OCI-LY7 (cell line): Measurements from ENCODE around the gene TAGLN2. TPM values are rescaled to one million over a fixed set of nuclear protein-coding genes. Genes with fewer than 3 reads are reported as not detected.
A peak's percentile ranks its signal among the peaks of the same experiment; 100 is the strongest.

ENCODE experiments used
- BruUV-seq: library from RNA; stranded (reverse); fragments of 400-500 nt; replicated peaks from 2 replicates; lab custom pipeline; 2021; lab: Mats Ljungman, UMichigan
- CTCF ChIA-PET: fragments of 300-600 bp; sonication (Branson Sonifier 250); formaldehyde crosslinking; loops from one replicate; lab custom pipeline; 2022; ENCODE audit warnings: antibody characterized with exemption; ENCODE audit not compliant: unreplicated experiment; lab: Charles Lee
- POLR2A ChIA-PET: fragments of 300-600 bp; sonication (Branson Sonifier 250); formaldehyde crosslinking; loops from one replicate; lab custom pipeline; 2022; ENCODE audit warnings: antibody characterized with exemption; lab: Charles Lee
- DNase-seq: peaks from one replicate; pipeline ENCODE4 v3.0.0-alpha.2; 2015; ENCODE audit warnings: low spot score
- H2AFZ ChIP-seq: fragments of 200-600 bp; sonication (generic), shearing (Covaris generic); 2 replicates; pipeline ENCODE4 v1.6.1; 2014; ENCODE audit warnings: mild to moderate bottlenecking, antibody characterized with exemption, low read length, moderate library complexity
- H3K27ac ChIP-seq: fragments of 200-600 bp; sonication (generic); 2 replicates; pipeline ENCODE4 v1.5.1; 2014; ENCODE audit warnings: mixed run types, low read depth, mild to moderate bottlenecking, moderate library complexity, low read length, inconsistent platforms; ENCODE audit not compliant: poor library complexity, severe bottlenecking
- H3K36me3 ChIP-seq: fragments of 200-600 bp; sonication (generic); 2 replicates; pipeline ENCODE4 v1.6.1; 2014; ENCODE audit warnings: mild to moderate bottlenecking, antibody characterized with exemption, low read length, moderate library complexity, mixed read lengths; ENCODE audit not compliant: insufficient read depth
- H3K4me1 ChIP-seq: fragments of 200-600 bp; sonication (generic); 2 replicates; pipeline ENCODE4 v1.5.1; 2014; ENCODE audit warnings: mild to moderate bottlenecking, low read length; ENCODE audit not compliant: insufficient read depth, poor library complexity, severe bottlenecking
- H3K4me2 ChIP-seq: fragments of 200-600 bp; sonication (generic); 2 replicates; pipeline ENCODE4 v1.6.1; 2014; ENCODE audit warnings: mild to moderate bottlenecking, low read length
- H3K4me3 ChIP-seq: fragments of 200-600 bp; sonication (generic); 2 replicates; pipeline ENCODE4 v1.5.1; 2014; ENCODE audit warnings: mild to moderate bottlenecking, low read depth, low read length; ENCODE audit not compliant: poor library complexity, severe bottlenecking
- H3K79me2 ChIP-seq: fragments of 200-600 bp; sonication (generic); 2 replicates; pipeline ENCODE4 v1.6.1; 2016; ENCODE audit warnings: low read depth, mild to moderate bottlenecking, low read length, moderate library complexity, mixed read lengths; ENCODE audit not compliant: insufficient read depth
- H3K9me2 ChIP-seq: fragments of 200-600 bp; sonication (generic); 2 replicates; pipeline ENCODE4 v1.6.1; 2016; ENCODE audit warnings: mild to moderate bottlenecking, low read length, mixed read lengths; ENCODE audit not compliant: insufficient read depth
- H3K9me3 ChIP-seq: fragments of 200-600 bp; sonication (generic); 2 replicates; pipeline ENCODE4 v1.6.1; 2014; ENCODE audit warnings: mild to moderate bottlenecking, mixed run types, low read length, mixed read lengths
- H4K20me1 ChIP-seq: fragments of 200-600 bp; sonication (generic); 2 replicates; pipeline ENCODE4 v1.6.1; 2014; ENCODE audit warnings: mild to moderate bottlenecking, antibody characterized with exemption, low read length, moderate library complexity, mixed read lengths; ENCODE audit not compliant: insufficient read depth
- CTCF ChIP-seq: fragments of 200-600 bp; sonication (generic); conservative IDR thresholded peaks from 2 replicates; pipeline ENCODE4 v1.5.1; 2014; ENCODE audit warnings: mild to moderate bottlenecking, antibody characterized with exemption, low read length, moderate library complexity, mixed read lengths
- EZH2phosphoT487 ChIP-seq: fragments of 200-600 bp; sonication (generic); IDR thresholded peaks from 2 replicates; pipeline ENCODE4 v1.6.1; 2018; ENCODE audit warnings: low read depth, borderline replicate concordance, mild to moderate bottlenecking, mixed run types, antibody characterized with exemption, low read length, moderate library complexity, mixed read lengths
- intact Hi-C: fragments of 100-400 bp; cut with micrococcal nuclease; formaldehyde crosslinking; loops from one replicate; pipeline ENCODE4 v1.10.0; 2022; ENCODE audit not compliant: unreplicated experiment
- total RNA-seq, 2 experiments: library from RNA; depleted of rRNA in 1 of 2; stranded (reverse); fragments of >200 nt in 1 of 2; shearing (Covaris generic) in 1 of 2; gene quantifications; 2 replicates each; pipeline ENCODE4 v1.2.3, GENCODE V29; 2014 to 2022

The TAGLN2 gene
- total RNA-seq, 2 experiments from 2014 or later: 193 to 215 TPM

- TF ChIP-seq CTCF (no peak), EZH2phosphoT487 (no peak)
- ChIA-PET CTCF (no interaction called here), POLR2A (no interaction called here)
- H3K4me3 ChIP-seq: no peak overlapping the region
- BruUV-seq: no TSS peak
- H2AFZ ChIP-seq: no peak overlapping the region
- no peak overlapping the region for H3K4me2 ChIP-seq
- no peak for DNase-seq
- no peaks in the 10 kb centered on the region for H3K36me3 ChIP-seq
- H3K9me2 ChIP-seq: no peaks in the 10 kb centered on the region
- no peak overlapping the region for H3K27ac ChIP-seq
- H3K9me3 ChIP-seq: no peaks in the 10 kb centered on the region
- peaks cover 18% of the 10 kb centered on the region for H3K4me1 ChIP-seq
- peaks cover 24% of the 10 kb centered on the region; the same call in 1 of the 2 replicates for H3K79me2 ChIP-seq
- no peaks in the 10 kb centered on the region for H4K20me1 ChIP-seq
- intact Hi-C loops: no loop called here
Measured at GRCh38 chr1:159927849-159928431, 2.6 kb upstream of the TAGLN2 start.

DNA sequence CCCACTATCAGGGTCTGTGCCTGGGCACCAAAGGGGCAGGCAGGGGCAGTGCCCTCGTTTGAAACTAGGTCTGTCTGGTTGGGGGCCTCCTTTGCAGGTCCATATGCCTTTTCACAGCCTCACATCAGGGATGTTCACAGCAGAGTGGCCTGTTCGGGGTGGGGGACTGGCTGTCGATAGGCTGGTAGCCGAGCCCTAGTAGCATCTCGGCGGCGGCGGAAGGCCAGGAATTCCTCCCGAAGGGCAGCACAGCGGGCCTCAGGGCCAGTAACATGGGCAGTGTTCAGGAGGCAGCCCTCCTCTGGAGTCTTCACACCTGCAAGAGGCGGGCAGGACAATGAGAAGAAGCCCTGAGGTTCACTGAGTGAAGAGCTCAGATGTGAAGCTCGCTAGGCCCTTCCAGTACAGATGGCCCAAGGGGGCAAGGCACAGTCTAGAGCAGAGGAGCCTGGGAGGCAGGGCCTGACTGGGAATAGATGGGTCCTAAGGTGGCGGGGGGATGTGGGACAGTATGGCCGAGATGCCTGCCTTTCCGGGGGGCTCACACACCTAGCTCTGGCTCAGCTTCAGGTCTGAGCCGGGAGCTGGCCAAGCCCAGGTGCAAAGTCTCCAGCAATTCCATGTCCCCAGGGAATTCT, 2.0 kb upstream of the TAGLN2 start:
- no peaks in the 10 kb centered on the region for H3K9me2 ChIP-seq
- H3K9me3 ChIP-seq: no peaks in the 10 kb centered on the region
- CTCF ChIA-PET: interaction anchor here (0.6 kb wide), 1 partner anchor 56 kb away, joined by 3 read pairs; no protein-coding TSS in a partner anchor
- no peak for DNase-seq
- H2AFZ ChIP-seq: no peak overlapping the region
- peaks cover 30% of the 10 kb centered on the region; the same call in 1 of the 2 replicates for H3K79me2 ChIP-seq
- TF ChIP-seq CTCF (no peak), EZH2phosphoT487 (no peak)
- no peak overlapping the region for H3K4me3 ChIP-seq
- H3K4me2 ChIP-seq: no peak overlapping the region
- intact Hi-C loops: no loop called here
- H3K4me1 ChIP-seq: peaks cover 25% of the 10 kb centered on the region
- no peak overlapping the region for H3K27ac ChIP-seq
- no peaks in the 10 kb centered on the region for H4K20me1 ChIP-seq
- BruUV-seq: no TSS peak
- POLR2A ChIA-PET: no interaction called here
- no peaks in the 10 kb centered on the region for H3K36me3 ChIP-seq

DNA sequence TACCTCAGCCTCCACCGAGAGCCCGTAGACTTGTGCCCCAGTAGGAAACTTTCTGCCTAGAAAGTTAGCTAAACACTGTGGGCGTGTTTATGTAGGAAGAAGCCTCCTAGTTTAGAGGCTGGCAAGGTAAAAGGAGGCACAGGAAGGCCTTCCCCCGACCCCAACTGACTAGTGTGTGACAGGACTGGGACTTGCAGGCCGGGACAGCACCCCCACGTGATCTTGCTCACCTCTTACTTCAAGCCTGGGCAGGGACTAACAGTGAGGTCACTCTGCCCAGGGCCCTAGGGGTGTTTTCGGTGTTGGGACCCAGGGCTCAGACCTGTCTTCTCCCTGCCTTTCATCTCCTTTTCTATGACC, 392 bp upstream of the TAGLN2 start:
- Histone ChIP-seq H3K4me2 (peak overlapping the region; percentile 90), H3K79me2 (peaks cover 44% of the 10 kb centered on the region; the same call in 1 of the 2 replicates), H4K20me1 (no peaks in the 10 kb centered on the region), H3K9me2 (no peaks in the 10 kb centered on the region), H3K4me3 (peak overlapping the region; percentile 94), H2AFZ (peak overlapping the region; percentile 90; the same call in 1 of the 2 replicates), H3K36me3 (peaks cover 4% of the 10 kb centered on the region; the same call in 1 of the 2 replicates), H3K4me1 (peaks cover 41% of the 10 kb centered on the region), H3K9me3 (no peaks in the 10 kb centered on the region), H3K27ac (no peak overlapping the region)
- intact Hi-C loops: no loop called here
- DNase-seq: no peak
- BruUV-seq: no TSS peak
- ChIA-PET CTCF (interaction anchor here (0.6 kb wide), 1 partner anchor 165 kb away, joined by 4 read pairs; no protein-coding TSS in a partner anchor), POLR2A (no interaction called here)
- TF ChIP-seq CTCF (no peak), EZH2phosphoT487 (no peak)
